Hepatic stellate cell (primary cell): ENCODE data around the gene TSPAN9.
A peak's percentile ranks its signal among the peaks of the same experiment; 100 is the strongest.

Source experiments
- DNase-seq: peaks from one replicate; pipeline ENCODE4 v3.0.0; 2011; ENCODE audit warnings: low spot score

Gene TSPAN9

DNA sequence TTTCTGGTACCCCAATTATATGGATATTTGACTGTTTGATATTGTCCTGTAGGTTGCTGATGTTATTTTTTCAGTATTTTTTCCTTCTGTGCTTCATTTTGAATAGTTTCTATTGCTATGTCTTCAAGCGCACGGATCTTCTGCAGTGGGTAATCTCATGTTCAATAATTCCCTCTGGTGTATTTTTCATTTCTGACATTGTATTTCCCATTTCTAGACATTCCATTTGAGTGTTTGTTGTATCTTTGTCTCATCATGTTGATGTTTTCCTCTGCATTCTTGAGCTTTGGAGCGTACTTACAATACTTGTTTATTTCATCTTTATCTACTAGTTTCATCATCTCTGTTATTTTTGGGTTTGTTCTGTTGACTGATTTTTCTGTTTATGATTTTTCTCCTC lies 22.0 kb downstream of the TSPAN9 start:
- no peak for DNase-seq

- peak; percentile 28 for DNase-seq
Measured at GRCh38 chr12:3101309-3102024, 24.3 kb downstream of the TSPAN9 start.

DNA sequence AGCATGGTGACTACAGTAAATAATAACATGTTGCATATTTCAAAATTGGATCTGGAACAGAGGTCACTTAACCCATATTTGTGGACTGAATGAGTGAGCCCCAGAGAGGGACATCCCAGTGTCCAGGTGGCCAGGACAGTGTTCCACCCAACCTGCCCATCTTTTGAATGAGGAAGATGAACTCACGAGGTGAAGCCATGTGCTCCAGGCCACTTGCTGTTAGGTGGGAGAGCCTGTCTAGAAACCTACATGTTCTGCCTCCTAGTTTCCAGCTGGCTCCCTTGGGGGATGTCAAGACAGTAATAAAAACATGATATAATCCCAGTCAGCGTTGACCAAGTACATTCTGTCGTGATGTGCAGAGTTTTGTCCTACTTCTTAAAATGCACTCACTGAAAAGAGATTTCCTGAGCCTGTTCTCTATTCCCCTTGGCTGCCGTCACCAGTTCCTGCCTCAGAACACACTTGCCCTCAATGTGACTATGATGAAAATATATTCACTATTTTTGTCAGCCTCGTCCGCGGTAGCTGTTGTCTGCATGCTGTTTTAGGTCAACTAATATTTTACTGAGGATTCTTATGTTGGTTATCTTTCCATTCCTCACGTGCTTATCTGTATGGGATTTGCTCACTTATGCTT lies 25.7 kb downstream of the TSPAN9 start:
- DNase-seq = no peak

DNA sequence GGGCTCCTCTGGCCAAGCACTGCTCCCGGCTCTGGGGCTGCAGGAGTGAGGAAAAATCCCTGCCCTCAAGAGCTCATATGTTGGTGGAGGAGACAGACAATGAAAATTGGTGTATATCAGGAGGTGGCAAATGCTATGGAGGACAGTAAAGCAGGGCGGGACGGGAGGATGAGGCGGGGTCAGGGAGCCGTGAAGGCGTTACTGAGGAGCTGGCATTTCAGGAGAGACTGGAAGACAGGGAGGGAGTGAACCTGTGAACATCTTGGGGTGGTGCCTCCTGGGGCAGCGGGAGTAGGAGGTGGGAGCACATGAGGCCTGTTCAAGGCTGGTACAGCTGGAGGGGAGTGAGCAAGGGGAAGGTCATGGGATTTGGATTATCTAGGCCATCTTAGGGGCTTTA lies 26.6 kb downstream of the TSPAN9 start:
- no peak for DNase-seq

DNA sequence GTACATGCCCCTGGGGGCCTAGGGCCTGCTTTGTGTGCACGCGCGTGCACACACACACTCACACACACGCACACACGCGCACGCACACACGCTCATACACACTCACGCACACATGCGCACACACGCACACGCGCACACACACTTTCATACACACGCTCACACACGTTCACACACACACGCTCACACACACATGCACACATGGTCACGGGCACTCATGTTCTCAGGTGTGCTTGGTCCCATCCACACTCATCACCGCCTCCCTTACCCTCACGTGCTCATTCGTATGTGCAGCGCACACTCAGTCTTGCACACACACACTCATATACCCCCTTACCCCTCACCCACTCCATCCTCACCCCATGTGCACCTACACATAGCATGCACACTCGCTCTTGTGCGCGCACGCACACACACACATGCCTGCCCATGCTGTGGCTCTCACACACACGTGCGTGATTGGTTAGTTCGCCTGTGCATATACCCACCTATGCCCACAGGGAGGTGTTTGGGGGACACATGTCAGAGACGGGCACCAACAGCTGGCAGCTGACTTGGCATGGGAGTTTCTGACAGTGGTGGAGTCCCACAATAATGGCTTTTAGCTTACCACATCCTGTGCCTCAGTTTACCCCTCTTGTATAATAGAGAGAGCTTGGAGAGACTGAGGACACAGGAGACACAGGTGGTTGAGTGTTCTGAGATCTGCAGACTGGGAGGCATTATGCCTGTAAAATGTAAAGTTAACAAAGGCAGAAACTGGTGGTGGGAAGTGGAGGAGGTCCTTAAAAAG lies 28.7 kb downstream of the TSPAN9 start:
- DNase-seq = no peak

DNA sequence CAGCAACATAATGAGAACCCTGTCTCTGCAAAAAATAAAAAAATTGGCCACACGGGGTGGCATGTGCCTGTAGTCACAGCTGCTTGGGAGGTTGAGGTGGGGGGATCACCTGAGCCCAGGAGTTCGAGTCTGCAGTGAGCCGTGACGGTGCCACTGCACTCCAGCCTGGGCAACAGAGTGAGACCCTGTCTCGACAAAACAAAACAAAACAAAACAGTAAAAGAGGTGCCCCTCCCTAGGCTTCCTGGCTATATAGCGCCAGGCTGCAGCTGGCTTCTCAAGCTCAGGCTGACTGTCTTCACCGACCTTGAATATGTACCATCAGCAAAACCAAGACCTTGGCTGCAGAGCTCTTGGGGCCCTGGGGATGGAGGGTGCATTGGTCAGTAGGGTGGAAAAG lies 29.4 kb downstream of the TSPAN9 start:
- DNase-seq = no peak

DNA sequence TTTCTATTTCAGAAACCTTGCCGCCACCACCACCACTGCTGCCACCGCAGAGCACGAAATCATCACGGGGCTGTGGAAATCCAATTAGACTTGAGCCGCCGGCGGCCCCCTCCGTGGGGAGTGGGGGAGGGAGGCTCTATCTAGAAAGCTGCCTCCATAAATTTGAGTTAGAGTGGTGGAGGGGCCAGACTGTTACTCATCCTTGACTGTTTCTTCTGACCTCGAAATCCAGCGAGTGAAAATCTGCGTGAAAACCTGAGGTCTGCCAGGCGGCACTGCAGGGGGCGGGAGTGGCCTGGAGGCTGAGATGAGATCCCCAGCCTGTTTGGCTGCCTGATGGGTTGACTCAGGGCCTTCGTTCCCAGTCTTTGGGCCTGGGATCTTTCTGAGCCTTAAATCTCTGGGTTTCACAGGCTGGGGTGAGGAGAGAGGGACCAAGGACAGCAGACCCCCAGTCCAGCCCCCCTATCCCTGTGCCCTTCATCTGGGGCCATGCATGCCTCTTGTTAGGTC lies 29.9 kb downstream of the TSPAN9 start:
- no peak for DNase-seq

GRCh38 chr12:3107954-3108353 lies 30.8 kb downstream of the TSPAN9 start:
- DNase-seq = no peak

GRCh38 chr12:3110578-3110977 lies 33.4 kb downstream of the TSPAN9 start:
- no peak for DNase-seq

GRCh38 chr12:3113671-3114325 lies 36.6 kb downstream of the TSPAN9 start:
- DNase-seq = no peak

- no peak for DNase-seq
Measured at GRCh38 chr12:3114671-3115070, 37.5 kb downstream of the TSPAN9 start.

DNA sequence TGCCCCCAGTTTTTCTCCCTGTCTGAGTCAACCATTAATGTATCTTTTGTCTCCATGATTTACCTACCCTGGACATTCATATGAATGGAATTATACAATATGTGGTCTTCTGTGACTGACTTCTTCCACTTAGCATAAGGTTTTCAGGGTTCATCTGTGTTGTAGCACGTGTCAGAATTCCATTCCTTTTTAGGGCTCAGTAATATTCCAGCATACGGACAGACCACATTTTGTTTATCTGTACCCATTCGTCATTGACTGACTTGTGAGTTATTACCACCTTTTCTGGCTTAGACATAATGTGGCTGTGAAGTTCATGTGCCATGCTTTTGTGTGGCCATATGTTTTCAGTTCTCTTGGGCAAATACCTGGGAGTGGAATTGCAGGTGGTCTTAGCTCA lies 37.9 kb downstream of the TSPAN9 start:
- no peak for DNase-seq

DNA sequence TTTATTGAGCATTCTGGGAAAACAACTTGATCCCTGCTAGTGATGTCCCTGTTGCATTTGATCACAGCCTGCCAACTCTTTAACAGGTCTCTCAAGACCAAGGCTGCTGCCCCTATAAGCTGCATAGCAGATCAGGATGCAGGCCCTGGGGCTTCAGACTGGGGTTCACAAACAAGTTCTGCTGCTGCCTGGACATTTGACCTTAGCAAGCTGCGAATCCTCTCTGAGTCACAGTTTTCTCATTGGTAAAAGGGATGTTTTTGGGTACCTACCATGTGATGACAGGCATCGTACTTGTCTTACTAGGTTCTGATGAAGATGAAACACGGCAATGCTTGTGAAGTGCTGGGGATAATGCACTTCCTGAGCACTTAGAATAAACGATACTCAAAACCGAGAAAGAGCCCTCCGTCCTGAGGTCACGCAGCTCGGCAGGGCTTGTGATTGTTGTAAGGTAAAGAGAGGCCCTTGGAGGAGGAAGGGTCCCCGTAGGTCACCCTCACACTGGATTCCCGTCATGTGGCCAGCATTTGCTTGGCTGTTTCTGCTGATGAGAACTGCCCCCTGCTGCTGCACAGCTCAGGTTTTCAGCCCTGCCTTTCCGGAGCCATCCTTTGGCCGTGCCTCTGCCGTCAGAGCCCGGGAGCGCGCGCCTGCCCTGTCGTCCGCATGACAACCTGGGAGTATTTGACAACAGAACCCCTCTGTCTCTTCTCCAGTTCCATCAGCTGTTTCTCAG lies 39.1 kb downstream of the TSPAN9 start:
- DNase-seq = no peak

GRCh38 chr12:3117144-3117581 lies 40.0 kb downstream of the TSPAN9 start:
- peak; percentile 52 for DNase-seq

GRCh38 chr12:3117591-3118015 lies 40.4 kb downstream of the TSPAN9 start:
- DNase-seq = peak; percentile 87

GRCh38 chr12:3119192-3119755 lies 42.1 kb downstream of the TSPAN9 start:
- no peak for DNase-seq

GRCh38 chr12:3119756-3120601 lies 42.8 kb downstream of the TSPAN9 start:
- DNase-seq = no peak

DNA sequence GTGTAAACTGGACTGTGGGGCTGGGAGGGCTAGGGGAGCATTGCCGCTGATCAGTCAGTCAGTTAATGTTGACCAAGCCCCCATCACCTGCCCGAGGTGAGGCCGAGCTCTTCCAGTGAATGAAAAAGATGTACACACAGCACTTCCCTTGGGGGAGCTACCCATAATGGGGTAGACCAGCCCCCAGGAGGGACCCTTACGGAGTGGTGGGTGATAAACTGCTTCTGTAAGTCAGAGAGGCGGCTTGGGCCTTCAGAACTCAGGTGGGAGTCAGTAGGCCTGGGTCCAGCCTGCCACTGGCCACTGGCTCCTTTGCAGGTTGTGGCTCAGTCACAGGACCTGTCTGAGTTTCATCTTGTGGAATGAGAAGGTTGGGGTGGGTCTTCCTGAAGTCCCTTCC lies 43.5 kb downstream of the TSPAN9 start:
- DNase-seq = no peak

- DNase-seq = peak; percentile 76
Measured at GRCh38 chr12:3122841-3123678, 45.9 kb downstream of the TSPAN9 start.
